SK-N-SH treated with all-trans-retinoic acid at 6 μM for 48 hours (cell line): ENCODE measurements around the gene ARHGAP45.

Source experiments
- ATAC-seq: fragments of 200-7000 bp; cut with Tn5 transposase; 3 replicates; pipeline ENCODE4 v1.9.1; 2020; ENCODE audit warnings: mild to moderate bottlenecking, moderate library complexity
- ARNTL ChIP-seq: fragments of 450-650 bp; formaldehyde crosslinking; IDR thresholded peaks from 2 replicates; pipeline ENCODE4 v1.5.0; 2020; ENCODE audit warnings: low read depth, mild to moderate bottlenecking, moderate library complexity, borderline replicate concordance
- BACH2 ChIP-seq: fragments of 250-450 bp; sonication (Bioruptor Pico); IDR thresholded peaks from 2 replicates; pipeline ENCODE4 v1.9.0; 2021; ENCODE audit warnings: mild to moderate bottlenecking, borderline replicate concordance
- CREB5 ChIP-seq: fragments of 250-450 bp; sonication (Bioruptor Pico); IDR thresholded peaks from 2 replicates; pipeline ENCODE4 v1.5.1; 2020; ENCODE audit warnings: low read depth, mild to moderate bottlenecking, moderate library complexity
- CSDC2 ChIP-seq: fragments of 250-450 bp; sonication (Bioruptor Pico); IDR thresholded peaks from 2 replicates; pipeline ENCODE4 v1.5.0; 2020; ENCODE audit warnings: mild to moderate bottlenecking, moderate library complexity
- CSRNP3 ChIP-seq: fragments of 250-450 bp; sonication (Bioruptor Pico); IDR thresholded peaks from 2 replicates; pipeline ENCODE4 v1.5.1; 2021; ENCODE audit warnings: mild to moderate bottlenecking, moderate library complexity
- GLIS3 ChIP-seq: fragments of 250-450 bp; sonication (Bioruptor Pico); IDR thresholded peaks from 2 replicates; pipeline ENCODE4 v1.5.0; 2020; ENCODE audit warnings: mild to moderate bottlenecking, moderate library complexity
- POU6F1 ChIP-seq: fragments of 250-450 bp; sonication (Bioruptor Pico); IDR thresholded peaks from 2 replicates; pipeline ENCODE4 v1.8.0; 2021; ENCODE audit warnings: low read depth, mild to moderate bottlenecking, moderate library complexity, borderline replicate concordance
- SNAI2 ChIP-seq: fragments of 250-450 bp; sonication (Bioruptor Pico); IDR thresholded peaks from 2 replicates; pipeline ENCODE4 v1.5.0; 2020; ENCODE audit warnings: mild to moderate bottlenecking, moderate library complexity
- TCF4 ChIP-seq: fragments of 250-450 bp; sonication (Bioruptor Pico); IDR thresholded peaks from 2 replicates; pipeline ENCODE4 v1.8.0; 2021; ENCODE audit warnings: mild to moderate bottlenecking, moderate library complexity, borderline replicate concordance
- TSHZ2 ChIP-seq: fragments of 250-450 bp; sonication (Bioruptor Pico); IDR thresholded peaks from 2 replicates; pipeline ENCODE4 v1.5.0; 2020; ENCODE audit warnings: mild to moderate bottlenecking, moderate library complexity
- ZC3H10 ChIP-seq: fragments of 250-450 bp; sonication (Bioruptor Pico); IDR thresholded peaks from 2 replicates; pipeline ENCODE4 v1.5.1; 2021; ENCODE audit warnings: mild to moderate bottlenecking, moderate library complexity
- ZFP3 ChIP-seq: fragments of 250-450 bp; sonication (Bioruptor Pico); IDR thresholded peaks from 2 replicates; pipeline ENCODE4 v1.5.0; 2020; ENCODE audit warnings: mild to moderate bottlenecking, moderate library complexity
- ZFP30 ChIP-seq: fragments of 450-650 bp; formaldehyde crosslinking; IDR thresholded peaks from 2 replicates; pipeline ENCODE4 v1.5.0; 2022; ENCODE audit warnings: mild to moderate bottlenecking, moderate library complexity
- ZNF565 ChIP-seq: fragments of 450-650 bp; formaldehyde crosslinking; conservative IDR thresholded peaks from 2 replicates; pipeline ENCODE4 v1.5.0; 2020; ENCODE audit warnings: low read depth, mild to moderate bottlenecking, moderate library complexity
- ZNF70 ChIP-seq: fragments of 450-650 bp; formaldehyde crosslinking; IDR thresholded peaks from 2 replicates; pipeline ENCODE4 v1.5.0; 2020; ENCODE audit warnings: mild to moderate bottlenecking, moderate library complexity
- ZNF8 ChIP-seq: fragments of 450-650 bp; formaldehyde crosslinking; IDR thresholded peaks from 2 replicates; pipeline ENCODE4 v1.5.0; 2020; ENCODE audit warnings: mild to moderate bottlenecking, moderate library complexity

ARHGAP45 gene

GRCh38 chr19:1064661-1065605, 2.0 kb upstream of the ARHGAP45 start:
- no peak for TF ChIP-seq ZNF565 (CRISPR knock-in tag)
- no peak for TF ChIP-seq ZC3H10 (CRISPR knock-in tag)
- TF ChIP-seq POU6F1 (CRISPR knock-in tag), result no peak
- no peak for TF ChIP-seq GLIS3 (CRISPR knock-in tag)
- TF ChIP-seq ZNF70 (CRISPR knock-in tag), result no peak
- no peak for TF ChIP-seq BACH2 (CRISPR knock-in tag)
- TF ChIP-seq TSHZ2, result no peak
- TF ChIP-seq CSDC2 (CRISPR knock-in tag), result no peak
- no peak for TF ChIP-seq CSRNP3
- no peak for TF ChIP-seq CREB5 (CRISPR knock-in tag)
- TF ChIP-seq TCF4 (CRISPR knock-in tag), result no peak
- ATAC-seq, result peak; percentile 86

GRCh38 chr19:1065606-1066109, 1.3 kb upstream of the ARHGAP45 start:
- no peak for TF ChIP-seq TSHZ2
- TF ChIP-seq ARNTL, result no peak
- no peak for TF ChIP-seq BACH2 (CRISPR knock-in tag)
- no peak for TF ChIP-seq CSDC2 (CRISPR knock-in tag)
- TF ChIP-seq ZFP30 (CRISPR knock-in tag), result no peak
- TF ChIP-seq TCF4 (CRISPR knock-in tag), result no peak
- TF ChIP-seq ZNF565 (CRISPR knock-in tag), result no peak
- no peak for TF ChIP-seq POU6F1 (CRISPR knock-in tag)
- no peak for TF ChIP-seq ZFP3 (CRISPR knock-in tag)
- no peak for TF ChIP-seq SNAI2 (CRISPR knock-in tag)
- no peak for TF ChIP-seq ZNF8 (CRISPR knock-in tag)
- peak; percentile 10; the same call in 2 of the 3 replicates for ATAC-seq
